H9 (cell line): ENCODE results near the gene ERFL. TPM values are rescaled to one million over a fixed set of nuclear protein-coding genes. Genes with fewer than 3 reads are reported as not detected.

Source experiments
- DNase-seq: peaks from one replicate; pipeline ENCODE4 v3.0.0-alpha.2; 2017
- H2AFZ ChIP-seq: one replicate; pipeline ENCODE4 v1.6.1; 2013; ENCODE audit warnings: mild to moderate bottlenecking, low read length, control low read depth, moderate library complexity
- H2AK5ac ChIP-seq: 2 replicates; pipeline ENCODE4 v1.6.1; 2013; ENCODE audit warnings: low read length, control low read depth, mixed read lengths; ENCODE audit not compliant: insufficient read length
- H2BK120ac ChIP-seq: one replicate; pipeline ENCODE4 v1.6.1; 2013; ENCODE audit warnings: low read depth, mild to moderate bottlenecking, low read length, control low read depth, inconsistent platforms; ENCODE audit not compliant: poor library complexity, severe bottlenecking
- H2BK12ac ChIP-seq: 2 replicates; pipeline ENCODE4 v1.6.1; 2013; ENCODE audit warnings: low read length, control low read depth, mixed read lengths, low read depth; ENCODE audit not compliant: insufficient read length
- H2BK15ac ChIP-seq: 2 replicates; pipeline ENCODE4 v1.6.1; 2013; ENCODE audit warnings: low read depth, low read length, control low read depth
- H2BK20ac ChIP-seq: one replicate; pipeline ENCODE4 v1.6.1; 2013; ENCODE audit warnings: low read depth, mild to moderate bottlenecking, low read length, control low read depth, inconsistent platforms; ENCODE audit not compliant: poor library complexity, severe bottlenecking
- H2BK5ac ChIP-seq: 2 replicates; pipeline ENCODE4 v1.6.1; 2013; ENCODE audit warnings: low read length, control low read depth, mixed read lengths; ENCODE audit not compliant: insufficient read length
- H3K14ac ChIP-seq: 2 replicates; pipeline ENCODE4 v1.6.1; 2013; ENCODE audit warnings: low read length, control low read depth; ENCODE audit not compliant: insufficient read depth
- H3K18ac ChIP-seq: 2 replicates; pipeline ENCODE4 v1.6.1; 2013; ENCODE audit warnings: low read depth, mild to moderate bottlenecking, mixed read lengths, low read length, control low read depth; ENCODE audit not compliant: insufficient read length
- H3K23ac ChIP-seq: 2 replicates; pipeline ENCODE4 v1.6.1; 2013; ENCODE audit warnings: low read length, control low read depth, mixed read lengths, low read depth; ENCODE audit not compliant: insufficient read length
- H3K23me2 ChIP-seq: 2 replicates; pipeline ENCODE4 v1.6.1; 2013; ENCODE audit warnings: low read depth, mild to moderate bottlenecking, mixed read lengths, low read length, control low read depth; ENCODE audit not compliant: insufficient read length, poor library complexity, severe bottlenecking
- H3K27ac ChIP-seq: 2 replicates; pipeline ENCODE4 v1.5.1; 2013; ENCODE audit warnings: low read length, control low read depth, mixed read lengths, low read depth; ENCODE audit not compliant: insufficient read length
- H3K27me3 ChIP-seq: 2 replicates; pipeline ENCODE4 v1.6.1; 2013; ENCODE audit warnings: low read length, control low read depth, inconsistent platforms; ENCODE audit not compliant: insufficient read depth
- H3K4ac ChIP-seq: 2 replicates; pipeline ENCODE4 v1.6.1; 2013; ENCODE audit warnings: low read depth, mild to moderate bottlenecking, control low read depth, inconsistent platforms, low read length, moderate library complexity
- H3K4me1 ChIP-seq: 2 replicates; pipeline ENCODE4 v1.6.1; 2013; ENCODE audit warnings: low read length, control low read depth, inconsistent platforms; ENCODE audit not compliant: insufficient read depth
- H3K4me2 ChIP-seq: 2 replicates; pipeline ENCODE4 v1.6.1; 2013; ENCODE audit warnings: low read length, control low read depth, mixed read lengths; ENCODE audit not compliant: insufficient read length, insufficient read depth
- H3K56ac ChIP-seq: 2 replicates; pipeline ENCODE4 v1.6.1; 2013; ENCODE audit warnings: low read depth, mild to moderate bottlenecking, mixed read lengths, low read length, control low read depth; ENCODE audit not compliant: insufficient read length
- H3K79me1 ChIP-seq: 2 replicates; pipeline ENCODE4 v1.6.1; 2013; ENCODE audit warnings: low read depth, mild to moderate bottlenecking, moderate library complexity, low read length, control low read depth, inconsistent platforms; ENCODE audit not compliant: insufficient read depth, poor library complexity, severe bottlenecking
- H3K79me2 ChIP-seq: 2 replicates; pipeline ENCODE4 v1.6.1; 2013; ENCODE audit warnings: low read length, control low read depth, inconsistent platforms; ENCODE audit not compliant: insufficient read depth
- H3K9ac ChIP-seq: 2 replicates; pipeline ENCODE4 v1.6.1; 2013; ENCODE audit warnings: low read length, control low read depth, mixed read lengths; ENCODE audit not compliant: insufficient read length; ENCODE audit errors: extremely low read depth
- H3K9me3 ChIP-seq: one replicate; pipeline ENCODE4 v1.6.1; 2013; ENCODE audit warnings: low read depth, low read length, inconsistent platforms; ENCODE audit not compliant: control insufficient read depth
- H3T11ph ChIP-seq: one replicate; pipeline ENCODE4 v1.6.1; 2013; ENCODE audit warnings: mild to moderate bottlenecking, low read length, control low read depth, inconsistent platforms
- H4K20me1 ChIP-seq: one replicate; pipeline ENCODE4 v1.6.1; 2013; ENCODE audit not compliant: control insufficient read depth, insufficient read length, insufficient read depth
- H4K5ac ChIP-seq: 2 replicates; pipeline ENCODE4 v1.6.1; 2013; ENCODE audit warnings: low read depth, mild to moderate bottlenecking, mixed read lengths, low read length, control low read depth; ENCODE audit not compliant: insufficient read length
- H4K8ac ChIP-seq: replicated peaks from 2 replicates; pipeline ENCODE4 v1.6.1; 2013; ENCODE audit warnings: low read length, control low read depth, mixed read lengths, low read depth; ENCODE audit not compliant: insufficient read length
- H4K91ac ChIP-seq: 2 replicates; pipeline ENCODE4 v1.6.1; 2013; ENCODE audit warnings: low read depth, mild to moderate bottlenecking, moderate library complexity, mixed read lengths, low read length, control low read depth; ENCODE audit not compliant: insufficient read length
- H3K27ac Mint-ChIP-seq, 3 experiments: 2 replicates in 2 of 3; 3 replicates in 1 of 3; pipeline ENCODE4 v1.8.0; 2020 to 2021; ENCODE audit warnings: mixed read lengths in 3 of 3, mild to moderate bottlenecking in 1 of 3, moderate library complexity in 1 of 3
- H3K27me3 Mint-ChIP-seq: 2 replicates; pipeline ENCODE4 v1.8.0; 2021; ENCODE audit warnings: low read depth, mild to moderate bottlenecking, moderate library complexity, mixed read lengths
- H3K36me3 Mint-ChIP-seq, 3 experiments: 2 replicates in 2 of 3; 3 replicates in 1 of 3; pipeline ENCODE4 v1.8.0; 2020 to 2021; ENCODE audit warnings: low read depth in 3 of 3, mixed read lengths in 3 of 3; ENCODE audit not compliant: insufficient read depth in 1 of 3
- H3K4me1 Mint-ChIP-seq, 2 experiments: 2 replicates each; pipeline ENCODE4 v1.8.0; 2020; ENCODE audit warnings: mixed read lengths in 2 of 2
- H3K4me3 Mint-ChIP-seq, 2 experiments: 2 replicates in 1 of 2; 3 replicates in 1 of 2; pipeline ENCODE4 v1.8.0; 2020 to 2021; ENCODE audit warnings: mild to moderate bottlenecking in 2 of 2, mixed read lengths in 2 of 2, moderate library complexity in 1 of 2
- H3K9me3 Mint-ChIP-seq, 2 experiments: 2 replicates in 1 of 2; 3 replicates in 1 of 2; pipeline ENCODE4 v1.8.0; 2020; ENCODE audit warnings: mild to moderate bottlenecking in 2 of 2, mixed read lengths in 2 of 2, moderate library complexity in 1 of 2
- CTCF ChIP-seq: fragments of 200-600 bp; sonication (generic); conservative IDR thresholded peaks from 3 replicates; pipeline ENCODE4 v1.8.0; 2021; ENCODE audit warnings: antibody characterized with exemption, mild to moderate bottlenecking
- WGBS: extraction: QIAGEN DNeasy Blood & Tissue Kit; methylation state at CpG from one replicate; pipeline ENCODE4 v1.1.7; 2013; ENCODE audit warnings: missing lambda C conversion rate, low lambda C conversion rate, mixed read lengths; ENCODE audit not compliant: insufficient read length; ENCODE audit errors: extremely low coverage; 5-methylcytosine and 5-hydroxymethylcytosine counted together
- total RNA-seq: library from RNA; stranded (reverse); gene quantifications from 2 replicates; pipeline ENCODE4 v1.2.1, GENCODE V29; 2021

ERFL gene
- total RNA-seq, 1 experiment from 2014 or later: 0.22 TPM

GRCh38 chr19:41933693-41934426 lies 5.6 kb upstream of the ERFL start:
- Histone ChIP-seq H2BK12ac (no peak overlapping the region), H2BK5ac (no peak overlapping the region), H2AK5ac (no peak overlapping the region), H3K4ac (no peak overlapping the region), H2BK15ac (no peak overlapping the region), H4K91ac (no peak overlapping the region), H3K9me3 (no peaks in the 10 kb centered on the region), H3K23ac (no peak overlapping the region), H3K79me1 (no peaks in the 10 kb centered on the region), H3K4me2 (no peak overlapping the region), H3K27ac (no peak overlapping the region), H3K56ac (no peak overlapping the region), H3K14ac (no peak overlapping the region), H2BK120ac (no peak overlapping the region), H3K9ac (no peak overlapping the region), H4K8ac (no peak overlapping the region), H4K20me1 (no peaks in the 10 kb centered on the region), H3K4me1 (peaks cover 3% of the 10 kb centered on the region; the same call in 1 of the 2 replicates), H3K79me2 (no peaks in the 10 kb centered on the region), H3T11ph (no peak overlapping the region), H2AFZ (no peak overlapping the region), H3K23me2 (no peaks in the 10 kb centered on the region), H4K5ac (no peak overlapping the region), H2BK20ac (no peak overlapping the region), H3K18ac (no peak overlapping the region), H3K27me3 (peaks cover 78% of the 10 kb centered on the region)
- no CpG with 5 or more reads among the region's 7 CpGs for WGBS
- TF ChIP-seq CTCF: no peak
- Mint-ChIP-seq H3K27me3 (no peaks in the 10 kb centered on the region; the same call in none of the 2 replicates), H3K4me3 (no peak overlapping the region; a peak in 1 of 5 replicates), H3K4me1 (peaks cover 24 to 55% of the 10 kb centered on the region in 2 experiments), H3K27ac (no peak overlapping the region; a peak in 1 of 7 replicates), H3K9me3 (peaks cover 0 to 3% of the 10 kb centered on the region in 2 experiments; a peak in 2 of 5 replicates), H3K36me3 (no peaks in the 10 kb centered on the region)
- DNase-seq: no peak
